Thoracic aorta (tissue), 2 donors: ENCODE data around the gene R3HDM2. TPM values are rescaled to one million over a fixed set of nuclear protein-coding genes. Genes with fewer than 3 reads are reported as not detected.
A peak's percentile ranks its signal among the peaks of the same experiment; 100 is the strongest.
"Not testable (repeated sequence)": the region's sequence is repeated elsewhere in the genome, so short reads cannot be mapped to it uniquely, and the experiment has no call there.

Experiments
- ATAC-seq: fragments of 150-250 bp; one replicate; pipeline ENCODE4 v1.8.0; 2017; ENCODE audit warnings: low read depth; ENCODE audit not compliant: insufficient number of reproducible peaks, low FRiP score
- DNase-seq: peaks from one replicate; pipeline ENCODE4 v3.0.0-alpha.2; 2020; ENCODE audit warnings: low spot score
- H3K27ac ChIP-seq, 2 donors: fragments of 200-600 bp; sonication (generic); 1 replicate in 1 of 2; 2 replicates in 1 of 2; pipeline ENCODE4 v1.5.1; 2016; ENCODE audit warnings: mild to moderate bottlenecking in 2 of 2, moderate library complexity in 2 of 2
- H3K27me3 ChIP-seq: fragments of 200-600 bp; sonication (generic); replicated peaks from 2 replicates; pipeline ENCODE4 v1.6.0; 2016; ENCODE audit warnings: mild to moderate bottlenecking; ENCODE audit not compliant: insufficient read depth
- H3K36me3 ChIP-seq: fragments of 200-600 bp; sonication (generic); one replicate; pipeline ENCODE4 v1.5.1; 2016
- H3K4me1 ChIP-seq, 2 donors: fragments of 200-600 bp; sonication (generic); 1 replicate in 1 of 2; 2 replicates in 1 of 2; pipeline versions ENCODE4 v1.5.1 to v1.6.0; 2016; ENCODE audit warnings: low read depth in 2 of 2, mild to moderate bottlenecking in 1 of 2; ENCODE audit not compliant: control insufficient read depth in 1 of 2
- H3K4me3 ChIP-seq: fragments of 200-600 bp; sonication (generic); 2 replicates; pipeline ENCODE4 v1.5.1; 2016; ENCODE audit warnings: mild to moderate bottlenecking
- H3K9me3 ChIP-seq: fragments of 200-600 bp; sonication (generic); 2 replicates; pipeline ENCODE4 v1.5.1; 2016
- CTCF ChIP-seq: fragments of 200-600 bp; sonication (generic); IDR thresholded peaks from one replicate; pipeline ENCODE4 v1.5.1; 2019; ENCODE audit warnings: antibody characterized with exemption
- total RNA-seq, 2 donors: library from RNA; depleted of rRNA; stranded (reverse); fragments of >200 nt; gene quantifications; one replicate each; pipeline versions ENCODE4 v1.1.0 to v1.2.3, GENCODE V29; 2016

Gene R3HDM2
- total RNA-seq, 2 donors from 2014 or later, result 26.5 to 62.4 TPM

DNA sequence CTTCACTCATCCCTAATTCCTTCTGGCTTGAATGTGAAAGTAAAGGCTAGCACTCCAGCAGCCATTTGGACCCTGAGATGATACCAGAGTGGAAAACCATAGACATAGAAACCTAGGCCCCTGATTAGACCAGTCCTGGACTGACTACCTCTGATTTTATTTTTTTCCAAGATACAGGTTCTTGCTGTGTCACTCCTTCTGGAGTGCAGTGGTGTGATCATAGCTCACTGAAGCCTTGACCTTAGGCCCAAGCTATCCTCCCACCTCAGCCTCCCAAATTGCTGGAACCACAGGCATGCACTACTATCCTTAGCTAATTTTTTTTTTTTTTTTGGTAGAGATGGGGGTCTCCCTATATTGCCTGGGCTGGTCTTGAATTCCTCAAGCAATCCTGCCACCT, 105.4 kb downstream of the R3HDM2 start:
- Histone ChIP-seq H3K4me3 (no peak overlapping the region), H3K36me3 (no peaks in the 10 kb centered on the region), H3K9me3 (no peaks in the 10 kb centered on the region), H3K4me1 (peaks cover 0 to 9% of the 10 kb centered on the region in 2 donors), H3K27me3 (no peaks in the 10 kb centered on the region), H3K27ac (no peak overlapping the region)
- DNase-seq, result no peak
- no peak for TF ChIP-seq CTCF
- ATAC-seq, result no peak

GRCh38 chr12:57323416-57323815, 107.4 kb downstream of the R3HDM2 start:
- H3K4me1 ChIP-seq, result peaks cover 0 to 26% of the 10 kb centered on the region in 2 donors
- TF ChIP-seq CTCF, result no peak
- no peak for ATAC-seq
- H3K4me3 ChIP-seq, result no peak overlapping the region
- no peak overlapping the region for H3K27ac ChIP-seq
- DNase-seq, result no peak
- H3K36me3 ChIP-seq, result no peaks in the 10 kb centered on the region
- no peaks in the 10 kb centered on the region for H3K27me3 ChIP-seq
- H3K9me3 ChIP-seq, result no peaks in the 10 kb centered on the region

DNA sequence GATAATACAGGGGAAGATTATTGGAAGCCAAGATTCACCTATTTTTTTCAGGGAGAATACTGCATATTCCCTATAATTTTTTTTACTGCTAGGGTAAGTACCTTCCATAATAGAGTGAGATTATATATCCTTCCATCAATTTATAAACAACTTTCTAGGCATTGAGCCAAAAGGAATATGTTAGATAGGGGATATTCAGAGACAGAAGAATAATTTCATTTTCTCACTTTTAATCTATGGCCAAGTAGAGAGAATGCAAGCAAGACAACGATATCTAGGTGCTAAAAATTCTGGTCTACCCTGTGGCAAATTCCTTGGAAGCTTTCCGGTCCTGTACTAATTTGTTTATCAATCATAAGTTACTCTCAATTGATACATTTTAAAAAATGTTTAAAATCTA, 110.2 kb downstream of the R3HDM2 start:
- Histone ChIP-seq H3K36me3 (no peaks in the 10 kb centered on the region), H3K4me1 (peaks cover 0 to 26% of the 10 kb centered on the region in 2 donors)
- ATAC-seq, result no peak

DNA sequence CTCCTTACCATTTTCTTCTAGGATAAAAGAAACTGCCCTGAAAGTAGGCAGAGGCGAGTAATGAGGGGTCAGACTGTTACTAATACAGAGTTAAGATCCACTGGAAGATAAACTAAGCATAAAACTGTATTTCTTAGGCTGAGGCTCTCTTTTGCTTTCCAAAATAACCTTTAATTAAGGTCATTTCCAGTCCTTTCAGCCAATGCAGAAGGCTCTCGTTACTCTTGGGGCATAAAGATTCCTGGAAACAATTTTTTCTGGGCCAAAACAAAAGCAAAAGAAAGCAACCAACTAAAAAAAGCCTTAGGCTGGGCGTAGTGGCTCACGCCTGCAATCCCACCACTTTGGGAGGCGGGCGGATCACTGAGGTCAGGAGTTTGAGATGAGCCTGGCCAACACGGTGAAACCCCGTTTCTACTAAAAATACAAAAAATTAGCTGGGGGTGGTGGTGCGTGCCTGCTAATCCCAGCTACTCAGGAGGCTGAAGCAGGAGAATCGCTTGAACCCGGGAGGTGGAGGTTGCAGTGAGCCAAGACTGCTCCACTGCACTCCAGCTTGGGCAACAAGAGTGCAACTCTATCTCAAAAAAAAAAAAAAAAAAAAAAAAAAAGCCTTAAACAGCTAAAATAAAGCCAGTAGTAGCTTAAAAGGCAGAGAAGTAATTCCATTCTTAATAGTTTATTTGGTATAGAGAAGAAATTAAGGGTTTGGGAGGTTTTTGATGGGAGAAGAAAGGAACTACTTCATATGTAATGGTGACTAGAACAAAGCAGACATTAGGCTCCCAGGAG, 111.0 kb downstream of the R3HDM2 start:
- ATAC-seq, result no peak
- Histone ChIP-seq H3K27ac (peak overlapping the region in 1 of 2 donors; percentile 27), H3K27me3 (no peaks in the 10 kb centered on the region), H3K9me3 (no peaks in the 10 kb centered on the region), H3K4me3 (no peak overlapping the region), H3K4me1 (peaks cover 0 to 26% of the 10 kb centered on the region in 2 donors), H3K36me3 (no peaks in the 10 kb centered on the region)
- no peak for DNase-seq
- no peak for TF ChIP-seq CTCF

More for the DNA sequence above, 110.2 kb downstream of the R3HDM2 start:
- H3K27ac ChIP-seq, result peak overlapping the region in 1 of 2 donors; percentile 27
- TF ChIP-seq CTCF, result no peak
- H3K4me3 ChIP-seq, result no peak overlapping the region
- H3K27me3 ChIP-seq, result no peaks in the 10 kb centered on the region
- no peaks in the 10 kb centered on the region for H3K9me3 ChIP-seq
- DNase-seq, result no peak

GRCh38 chr12:57315681-57316080, 115.2 kb downstream of the R3HDM2 start:
- no peaks in the 10 kb centered on the region for H3K27me3 ChIP-seq
- H3K4me3 ChIP-seq, result no peak overlapping the region
- peaks cover 0 to 19% of the 10 kb centered on the region in 2 donors for H3K4me1 ChIP-seq
- DNase-seq, result no peak
- TF ChIP-seq CTCF, result no peak
- no peak overlapping the region for H3K27ac ChIP-seq
- no peaks in the 10 kb centered on the region for H3K9me3 ChIP-seq
- no peaks in the 10 kb centered on the region for H3K36me3 ChIP-seq
- no peak for ATAC-seq

DNA sequence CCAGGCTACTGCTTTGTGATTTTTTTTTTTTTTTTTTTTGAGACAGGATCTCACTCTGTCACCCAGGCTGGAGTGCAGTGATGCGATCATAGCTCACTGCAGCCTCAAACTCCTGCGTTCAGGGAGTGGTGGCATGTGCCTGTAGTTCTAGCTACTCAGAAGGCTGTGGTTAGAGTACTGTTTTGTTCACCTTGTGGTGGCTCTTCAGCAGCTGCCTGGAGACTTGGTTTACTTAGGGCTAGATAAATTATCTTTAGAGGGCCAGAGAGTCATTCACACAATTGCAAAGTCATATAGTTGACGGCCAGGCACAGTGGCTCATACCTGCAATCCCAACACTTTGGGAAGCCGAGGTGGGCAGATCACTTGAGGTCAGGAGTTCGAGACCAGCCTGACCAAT, 118.6 kb downstream of the R3HDM2 start:
- not testable (repeated sequence) for DNase-seq, H3K4me3 ChIP-seq, ATAC-seq

More for the DNA sequence above, 118.6 kb downstream of the R3HDM2 start:
- H3K27me3 ChIP-seq, H3K27ac ChIP-seq, H3K9me3 ChIP-seq, H3K36me3 ChIP-seq: not testable (repeated sequence)
- peaks cover 7 to 23% of the 10 kb centered on the region in 2 donors for H3K4me1 ChIP-seq
